ENCODE measurements around the gene GRIK5. TPM values are rescaled to one million over a fixed set of nuclear protein-coding genes. Genes with fewer than 3 reads are reported as not detected.

The GRIK5 gene
- total RNA-seq, 2 donors from 2014 or later = 22.3 to 24.8 TPM

DNA sequence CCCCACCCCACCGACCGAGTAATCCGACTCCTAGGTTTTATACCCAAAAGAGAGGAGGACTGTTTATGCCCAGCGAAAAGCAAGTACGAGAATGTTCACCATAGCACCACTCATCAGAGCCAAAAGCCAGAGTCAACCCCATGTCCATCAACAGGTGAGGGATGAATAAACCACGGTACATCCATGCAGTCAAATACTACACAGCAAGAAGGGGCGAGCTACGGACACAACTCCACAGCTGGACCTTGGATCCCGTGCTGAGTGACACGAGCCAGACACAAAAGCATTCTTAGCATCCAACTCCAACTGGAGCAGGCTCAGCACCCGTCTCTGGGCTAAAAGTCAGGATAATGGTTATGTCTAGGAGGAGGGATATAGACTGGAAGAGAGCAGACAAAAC lies 98.6 kb downstream of the GRIK5 start:
- Histone ChIP-seq H3K36me3 (no peaks in the 10 kb centered on the region), H3K9me3 (no peaks in the 10 kb centered on the region), H3K27me3 (replicated peaks; ENCODE audit: insufficient read depth) (no peaks in the 10 kb centered on the region), H3K4me1 (ENCODE audit: control insufficient read depth in 1 of 2, low read depth in 2 of 2) (no peaks in the 10 kb centered on the region), H3K27ac (no peak overlapping the region), H3K4me3 (no peak overlapping the region)
- DNase-seq (ENCODE audit: low spot score) (no peak), ATAC-seq (ENCODE audit: insufficient number of reproducible peaks, low FRiP score, low read depth) (no peak)
- TF ChIP-seq, protein P1, sequence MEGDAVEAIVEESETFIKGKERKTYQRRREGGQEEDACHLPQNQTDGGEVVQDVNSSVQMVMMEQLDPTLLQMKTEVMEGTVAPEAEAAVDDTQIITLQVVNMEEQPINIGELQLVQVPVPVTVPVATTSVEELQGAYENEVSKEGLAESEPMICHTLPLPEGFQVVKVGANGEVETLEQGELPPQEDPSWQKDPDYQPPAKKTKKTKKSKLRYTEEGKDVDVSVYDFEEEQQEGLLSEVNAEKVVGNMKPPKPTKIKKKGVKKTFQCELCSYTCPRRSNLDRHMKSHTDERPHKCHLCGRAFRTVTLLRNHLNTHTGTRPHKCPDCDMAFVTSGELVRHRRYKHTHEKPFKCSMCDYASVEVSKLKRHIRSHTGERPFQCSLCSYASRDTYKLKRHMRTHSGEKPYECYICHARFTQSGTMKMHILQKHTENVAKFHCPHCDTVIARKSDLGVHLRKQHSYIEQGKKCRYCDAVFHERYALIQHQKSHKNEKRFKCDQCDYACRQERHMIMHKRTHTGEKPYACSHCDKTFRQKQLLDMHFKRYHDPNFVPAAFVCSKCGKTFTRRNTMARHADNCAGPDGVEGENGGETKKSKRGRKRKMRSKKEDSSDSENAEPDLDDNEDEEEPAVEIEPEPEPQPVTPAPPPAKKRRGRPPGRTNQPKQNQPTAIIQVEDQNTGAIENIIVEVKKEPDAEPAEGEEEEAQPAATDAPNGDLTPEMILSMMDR (IDR thresholded peaks at IDR 0.05) = no peak

DNA sequence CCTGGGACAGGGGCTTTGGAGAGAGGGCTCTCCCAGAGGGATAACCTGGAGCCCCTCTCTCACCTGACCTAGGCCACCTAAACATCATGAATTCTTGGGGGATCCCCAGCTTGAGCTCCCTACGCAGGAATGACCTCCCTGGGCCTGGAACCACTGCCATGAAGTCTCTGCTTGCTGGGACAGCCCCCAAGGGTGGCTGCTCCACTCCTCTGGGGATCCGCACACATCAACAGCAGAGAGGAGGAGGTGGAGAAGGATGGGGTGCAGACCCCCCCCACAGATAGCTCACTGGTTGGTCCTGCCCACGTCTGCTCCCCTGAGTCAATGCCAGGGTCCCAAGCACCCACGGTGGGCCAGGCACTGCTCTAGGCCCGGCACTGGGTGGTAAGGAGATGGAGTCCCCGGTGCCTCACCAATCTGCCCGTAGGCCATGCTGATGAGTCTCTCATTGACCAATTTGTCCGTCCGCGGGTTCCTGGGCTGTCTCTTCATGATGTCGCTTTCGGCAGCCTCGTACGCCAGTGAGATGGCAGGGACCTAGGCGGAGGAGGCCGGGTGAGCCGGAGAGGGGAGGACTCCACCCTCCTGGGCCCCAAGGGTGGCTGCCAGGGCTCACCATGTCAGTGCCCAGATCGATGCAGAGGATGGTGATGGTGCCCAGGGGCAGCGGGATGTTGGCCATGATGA lies 100.1 kb downstream of the GRIK5 start:
- Histone ChIP-seq H3K9me3 (no peaks in the 10 kb centered on the region), H3K36me3 (no peaks in the 10 kb centered on the region), H3K27me3 (replicated peaks; ENCODE audit: insufficient read depth) (no peaks in the 10 kb centered on the region), H3K4me1 (ENCODE audit: control insufficient read depth in 1 of 2, low read depth in 2 of 2) (no peaks in the 10 kb centered on the region), H3K27ac (no peak overlapping the region), H3K4me3 (no peak overlapping the region)
- TF ChIP-seq, protein P1 (IDR thresholded peaks at IDR 0.05) = no peak
- DNase-seq (ENCODE audit: low spot score) (no peak), ATAC-seq (ENCODE audit: insufficient number of reproducible peaks, low FRiP score, low read depth) (no peak)

DNA sequence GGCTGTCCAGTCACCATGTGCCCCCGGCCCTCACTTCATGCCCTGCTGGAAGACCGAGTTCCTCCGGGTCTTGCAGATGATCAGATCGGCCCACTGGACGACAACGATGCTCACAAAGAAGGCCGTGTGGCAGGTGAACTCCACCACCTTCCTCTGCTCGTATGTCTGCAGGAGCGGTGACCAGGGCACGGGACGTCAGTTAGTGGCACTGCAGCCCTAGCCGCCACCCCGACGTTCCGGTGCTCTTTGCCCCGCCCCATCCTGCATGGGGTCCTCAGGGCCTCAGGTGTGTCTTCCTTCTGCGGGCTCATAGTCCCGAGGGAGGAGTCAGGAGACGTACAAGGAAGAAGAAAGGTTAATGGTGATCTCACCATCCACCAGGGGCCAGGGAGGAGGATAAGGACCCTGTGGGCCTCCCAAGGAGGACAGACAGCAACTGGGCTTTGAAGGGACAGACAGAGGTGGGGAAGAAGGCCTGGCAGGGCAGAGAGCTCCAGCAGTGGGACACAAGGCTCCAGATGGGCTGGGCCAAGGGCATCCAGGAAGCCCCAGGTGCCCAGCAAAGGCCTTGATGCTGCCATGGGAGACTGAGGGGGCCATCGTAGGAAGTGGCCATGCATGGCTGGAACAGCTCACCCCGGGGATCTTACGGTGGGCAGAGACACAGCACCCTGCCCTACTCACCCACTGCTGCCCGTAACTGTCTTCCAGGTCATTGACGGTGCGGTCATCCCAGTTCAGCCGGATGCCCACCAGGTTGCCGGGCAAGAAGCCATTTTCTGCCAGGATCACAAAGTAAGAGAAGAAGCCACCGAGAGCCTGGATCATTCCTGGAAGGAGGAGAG lies 101.0 kb downstream of the GRIK5 start:
- Histone ChIP-seq H3K4me3 (no peak overlapping the region), H3K36me3 (no peaks in the 10 kb centered on the region), H3K27me3 (replicated peaks; ENCODE audit: insufficient read depth) (no peaks in the 10 kb centered on the region), H3K27ac (no peak overlapping the region), H3K4me1 (ENCODE audit: control insufficient read depth in 1 of 2, low read depth in 2 of 2) (no peaks in the 10 kb centered on the region), H3K9me3 (no peaks in the 10 kb centered on the region)
- DNase-seq (ENCODE audit: low spot score) = no peak
- no peak for ATAC-seq (ENCODE audit: insufficient number of reproducible peaks, low FRiP score, low read depth)
- TF ChIP-seq, protein P1 (IDR thresholded peaks at IDR 0.05) = no peak

DNA sequence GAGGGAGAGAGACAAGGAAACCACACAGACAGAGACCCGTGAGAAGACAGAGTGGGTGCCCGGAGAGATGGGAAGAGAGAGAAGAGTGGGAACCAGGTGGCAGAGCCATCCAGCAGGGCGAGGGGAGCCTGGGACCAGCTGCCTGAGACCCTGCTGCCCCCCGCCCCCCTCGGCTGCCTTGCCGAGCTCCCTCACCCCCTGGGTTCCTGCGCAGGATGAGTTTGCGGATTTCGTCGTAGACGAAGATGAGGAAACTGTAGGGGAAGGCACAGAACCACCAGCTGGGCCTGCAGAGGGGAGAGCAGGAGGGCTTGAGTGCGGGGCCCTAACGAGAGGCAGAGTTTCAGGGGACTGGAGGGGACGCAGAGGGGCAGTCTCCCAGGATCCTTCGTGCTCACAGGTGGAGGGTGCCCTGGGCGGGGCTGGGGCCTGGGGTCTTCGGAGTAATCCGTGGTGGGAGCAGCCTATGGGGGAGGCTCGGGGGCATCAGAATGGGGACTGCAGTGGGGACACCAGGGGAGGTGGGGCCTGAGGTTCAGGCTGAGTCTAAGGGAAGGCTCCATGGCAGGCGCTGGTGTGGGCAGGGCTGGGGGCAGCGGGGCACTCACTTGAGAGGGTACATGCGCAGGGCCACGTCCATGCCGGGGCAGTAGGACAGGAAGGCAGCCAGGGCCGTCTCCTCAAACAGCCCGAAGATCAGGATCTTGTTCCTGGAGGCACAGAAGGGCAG lies 102.8 kb downstream of the GRIK5 start:
- Histone ChIP-seq H3K4me1 (ENCODE audit: control insufficient read depth in 1 of 2, low read depth in 2 of 2) (no peaks in the 10 kb centered on the region), H3K27me3 (replicated peaks; ENCODE audit: insufficient read depth) (no peaks in the 10 kb centered on the region), H3K27ac (no peak overlapping the region), H3K36me3 (no peaks in the 10 kb centered on the region), H3K9me3 (no peaks in the 10 kb centered on the region), H3K4me3 (no peak overlapping the region)
- DNase-seq (ENCODE audit: low spot score) (no peak), ATAC-seq (ENCODE audit: insufficient number of reproducible peaks, low FRiP score, low read depth) (no peak)
- TF ChIP-seq, protein P1 (IDR thresholded peaks at IDR 0.05) = no peak

DNA sequence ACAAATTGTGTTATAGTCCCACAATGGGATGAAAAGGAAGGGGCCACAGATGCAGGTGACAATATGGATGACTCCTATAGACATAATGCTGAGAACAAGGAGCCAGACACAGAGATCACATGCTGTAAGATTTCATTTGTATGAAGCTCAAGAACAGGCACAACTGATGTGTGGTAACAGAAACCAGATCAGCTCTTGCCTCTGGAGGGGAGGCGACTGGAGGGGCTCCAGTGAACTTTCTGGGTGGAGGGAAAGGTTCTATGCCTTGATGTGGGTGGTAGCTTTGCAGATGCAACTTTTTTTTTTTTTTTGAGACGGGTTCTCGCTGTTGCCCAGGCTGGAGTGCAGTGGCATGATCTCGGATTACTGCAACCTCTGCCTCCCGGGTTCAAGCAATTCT lies 104.9 kb downstream of the GRIK5 start:
- no peaks in the 10 kb centered on the region for H3K9me3 ChIP-seq
- H3K4me3 ChIP-seq = no peak overlapping the region
- ATAC-seq (ENCODE audit: insufficient number of reproducible peaks, low FRiP score, low read depth) (no peak), DNase-seq (ENCODE audit: low spot score) (no peak)
- TF ChIP-seq, protein P1 (IDR thresholded peaks at IDR 0.05) = no peak
- H3K4me1 ChIP-seq (ENCODE audit: control insufficient read depth in 1 of 2, low read depth in 2 of 2) = no peaks in the 10 kb centered on the region
- H3K27ac ChIP-seq = no peak overlapping the region
- no peaks in the 10 kb centered on the region for H3K36me3 ChIP-seq
- H3K27me3 ChIP-seq (replicated peaks; ENCODE audit: insufficient read depth) = no peaks in the 10 kb centered on the region
